GM19193 (cell line): Measurements from ENCODE around the gene MYH16.

Experiments used
- POLR2A ChIP-seq: IDR thresholded peaks from 4 replicates; pipeline ENCODE4 v1.6.1; 2011; ENCODE audit not compliant: insufficient read depth, insufficient read length; ENCODE audit errors: extremely low read depth

Gene MYH16

DNA sequence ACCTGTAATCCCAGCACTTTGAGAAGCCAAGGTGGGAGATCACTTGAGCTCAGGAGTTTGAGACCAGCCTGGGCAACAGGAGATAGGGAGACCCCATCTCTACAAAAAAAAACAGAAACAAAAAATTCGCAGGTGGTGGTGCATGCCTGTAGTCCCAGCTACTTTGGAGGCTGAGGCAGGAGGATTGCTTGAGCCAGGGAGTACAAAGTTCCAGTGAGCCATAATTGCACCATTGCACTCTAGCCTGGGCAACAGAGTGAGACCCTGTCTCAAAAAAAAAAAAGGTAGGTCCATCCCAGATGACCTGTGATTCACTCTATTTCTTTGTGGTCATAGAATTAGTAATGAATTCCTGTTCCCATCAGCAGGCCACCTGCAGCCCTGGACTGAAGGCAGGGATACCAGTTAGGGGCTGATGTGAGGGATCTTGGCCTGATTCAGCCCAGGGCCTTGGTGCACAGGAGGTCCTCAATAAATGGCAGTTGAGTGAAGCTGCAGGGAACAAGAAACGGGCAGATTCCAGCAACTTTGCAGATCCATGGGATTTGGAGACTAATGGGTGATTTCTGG is at the start of gene MYH16:
Gene MYH16, plus strand, starts transcription at position 364 of the 570 bp plus-strand sequence.
- TF ChIP-seq POLR2A: no peak

DNA sequence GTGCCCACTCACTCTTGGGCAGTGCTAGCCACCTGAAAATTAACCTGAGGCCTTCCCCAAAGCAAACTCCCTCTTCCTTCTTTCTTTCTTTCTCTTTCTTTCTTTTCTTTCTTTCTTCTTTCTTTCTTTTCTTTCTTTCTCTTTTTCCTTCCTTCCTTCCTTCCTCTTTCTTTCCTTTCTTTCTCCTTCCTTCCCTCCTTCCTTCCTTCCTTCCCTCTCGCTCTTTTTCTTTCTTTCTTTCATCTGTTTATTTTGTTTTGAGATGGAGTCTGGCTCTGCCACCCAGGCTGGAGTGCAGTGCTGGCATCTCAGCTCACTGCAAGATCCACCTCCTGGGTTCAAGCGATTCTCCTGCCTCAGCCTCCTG is 47.8 kb upstream of the MYH16 start:
- no peak for TF ChIP-seq POLR2A

DNA sequence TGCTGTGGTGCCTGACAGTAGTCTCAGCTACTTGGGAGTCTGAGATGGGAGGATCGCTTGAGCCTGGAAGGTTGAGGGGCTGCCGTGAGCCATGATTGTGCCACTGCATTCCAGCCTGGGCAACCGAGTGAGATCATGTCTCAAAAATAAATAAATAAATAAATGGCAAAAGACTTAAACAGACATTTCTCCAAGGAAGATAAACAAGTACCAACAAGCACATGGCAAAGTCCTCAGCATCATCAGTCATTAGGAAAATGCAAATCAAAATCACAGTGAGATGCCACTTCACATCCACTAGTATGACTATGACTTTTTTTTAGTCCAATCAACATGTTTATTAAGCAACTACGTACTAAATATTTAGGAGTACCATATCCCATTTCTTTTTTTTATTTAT is 43.4 kb upstream of the MYH16 start:
- TF ChIP-seq POLR2A: no peak

DNA sequence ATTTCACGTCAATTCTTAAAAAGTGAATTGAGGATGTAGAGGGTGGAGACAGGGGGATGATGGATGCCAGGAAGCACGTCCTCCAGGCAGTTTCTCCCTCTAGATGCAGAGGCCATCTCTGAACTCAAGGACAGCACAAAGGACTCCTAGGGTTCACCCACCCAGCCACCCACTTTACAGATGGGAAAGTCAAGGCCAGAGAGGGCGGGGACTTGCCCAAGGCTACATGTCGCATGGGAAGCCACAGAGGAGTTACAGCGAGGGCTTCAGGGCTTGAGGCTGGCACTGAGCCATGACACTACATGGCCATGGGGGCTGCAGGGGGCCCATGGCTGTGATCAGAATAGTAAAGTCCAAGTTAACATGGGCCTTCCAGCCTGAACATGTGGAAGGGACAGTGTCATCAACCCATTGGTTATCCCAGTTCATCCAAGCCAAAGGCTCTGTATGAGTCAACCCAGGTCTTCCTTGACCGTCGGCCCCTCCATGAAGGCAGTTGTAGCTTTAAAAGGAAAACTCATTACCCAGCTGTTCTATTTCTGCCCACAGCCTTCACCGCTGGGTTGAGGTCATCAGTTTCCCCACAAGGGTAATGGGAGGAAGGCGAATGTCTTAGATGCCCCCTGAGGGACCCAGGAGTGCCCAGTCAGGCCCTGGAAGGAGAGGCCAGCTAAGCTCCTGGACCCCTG is 40.4 kb upstream of the MYH16 start:
- no peak for TF ChIP-seq POLR2A

DNA sequence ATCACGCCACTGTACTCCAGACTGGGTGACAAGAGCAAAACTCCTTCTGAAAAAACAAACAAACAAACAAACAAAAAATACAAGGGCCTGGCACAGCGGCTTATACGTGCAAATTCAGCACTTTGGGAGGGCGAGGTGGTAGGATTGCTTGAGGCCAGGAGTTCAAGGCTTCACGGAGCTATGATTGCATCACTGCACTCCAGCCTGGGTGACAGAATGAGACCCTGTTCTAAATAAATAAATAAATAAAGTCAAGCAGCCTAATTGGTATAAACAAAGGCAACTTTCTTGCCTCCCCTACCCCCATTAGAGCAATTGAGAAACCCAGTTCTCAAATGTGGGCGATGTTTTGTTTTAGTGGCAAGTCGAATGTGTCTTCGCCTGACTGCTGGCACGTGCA is 38.5 kb upstream of the MYH16 start:
- no peak for TF ChIP-seq POLR2A

DNA sequence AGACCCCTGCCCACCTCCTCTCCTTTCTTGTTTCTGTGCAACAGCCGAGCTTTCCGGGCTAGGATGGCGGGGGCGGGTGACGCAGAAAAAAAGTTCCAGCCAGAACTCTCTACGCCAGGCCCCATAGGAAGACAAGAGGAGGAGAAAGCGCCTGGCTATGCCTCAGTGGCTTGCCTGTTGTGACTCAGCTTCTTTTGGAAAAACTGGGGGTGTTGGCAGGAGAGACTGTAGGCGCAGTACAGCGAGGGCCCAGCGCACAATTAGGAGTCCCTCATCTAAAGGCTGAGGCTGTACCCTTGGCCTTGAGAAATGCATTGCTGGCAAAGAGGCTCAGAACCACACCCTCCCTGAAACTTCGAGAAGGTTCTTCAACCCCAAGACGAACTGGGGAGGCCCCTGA is 36.7 kb upstream of the MYH16 start:
- no peak for TF ChIP-seq POLR2A

DNA sequence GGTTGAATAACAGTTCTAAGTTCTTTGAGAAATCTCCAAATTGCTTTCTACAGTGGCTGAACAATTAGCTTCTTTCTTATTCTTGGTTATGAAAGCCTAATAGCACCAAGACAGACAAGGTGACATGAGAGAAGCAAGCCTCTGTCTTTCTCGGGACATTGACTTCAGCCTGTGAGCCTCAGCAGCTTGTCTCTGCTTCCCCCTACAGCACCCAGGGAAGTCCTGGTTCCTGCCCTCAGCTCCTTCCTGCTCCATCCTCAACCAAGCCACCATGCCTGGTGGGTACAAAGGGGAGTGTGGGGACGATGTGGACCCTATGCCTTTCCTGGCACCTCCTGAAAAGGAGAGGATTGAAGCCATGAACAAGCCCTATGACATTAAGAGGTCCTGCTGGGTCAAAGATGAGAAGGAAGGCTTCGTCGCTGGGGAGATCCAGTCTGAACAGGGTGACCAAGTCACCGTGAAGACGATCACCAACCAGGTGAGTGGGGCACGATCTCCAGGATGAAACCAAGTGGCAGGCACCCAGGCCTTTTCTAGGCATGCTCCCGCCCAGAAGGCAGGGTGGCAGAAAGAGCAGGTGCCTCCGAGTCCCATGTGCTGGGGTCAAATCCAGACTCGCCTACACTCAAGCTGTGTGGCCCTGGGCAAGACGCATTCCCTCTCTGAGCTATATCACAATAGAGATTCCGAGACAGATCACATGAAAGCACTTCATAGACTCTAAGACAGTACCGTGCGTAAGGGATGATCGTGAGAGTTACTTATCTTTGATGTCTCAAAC is 33.9 kb upstream of the MYH16 start:
- TF ChIP-seq POLR2A: no peak

DNA sequence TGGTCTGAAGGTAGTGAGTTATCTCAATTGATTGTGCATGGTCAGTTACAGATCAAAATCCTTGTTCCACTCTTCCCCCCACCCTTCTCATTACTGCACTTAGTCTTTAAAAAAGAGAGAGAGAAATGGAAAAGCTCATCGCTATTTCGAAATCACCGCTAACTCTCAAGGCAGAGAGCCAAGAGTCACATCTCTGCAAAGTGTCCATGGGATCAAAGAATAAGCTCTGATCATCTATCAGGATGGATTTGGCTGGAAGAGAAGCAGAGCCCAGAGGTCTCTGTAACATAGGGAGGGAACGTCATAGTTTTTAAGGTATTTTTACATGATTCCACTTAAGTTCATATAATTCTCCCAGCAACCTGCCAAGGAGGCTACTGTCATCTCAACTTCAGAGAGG is 30.0 kb upstream of the MYH16 start:
- TF ChIP-seq POLR2A: no peak

DNA sequence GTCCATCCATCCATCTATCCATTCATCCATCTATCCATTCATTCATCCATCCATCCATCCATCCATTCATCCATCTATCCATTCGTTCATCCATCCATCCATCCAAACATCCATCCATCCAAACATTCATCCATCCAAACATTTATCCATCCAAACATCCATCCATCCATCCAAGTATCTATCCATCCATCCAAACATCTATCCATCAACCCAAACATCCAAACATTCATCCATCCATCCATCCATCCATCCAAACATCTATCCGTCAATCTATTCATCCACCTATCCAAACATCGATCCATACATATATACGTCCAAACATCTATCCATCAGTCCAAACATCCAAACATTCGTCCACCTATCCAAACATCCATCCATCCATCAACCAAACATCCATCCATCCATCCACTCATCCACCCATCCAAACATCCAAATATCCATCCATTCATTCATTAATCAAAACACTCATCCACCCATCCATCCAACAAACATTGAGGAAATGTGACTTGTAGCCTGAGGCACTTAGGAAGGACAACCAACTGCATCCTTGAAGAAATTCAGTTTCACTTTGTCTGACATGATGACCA is 28.8 kb upstream of the MYH16 start:
- no peak for TF ChIP-seq POLR2A

DNA sequence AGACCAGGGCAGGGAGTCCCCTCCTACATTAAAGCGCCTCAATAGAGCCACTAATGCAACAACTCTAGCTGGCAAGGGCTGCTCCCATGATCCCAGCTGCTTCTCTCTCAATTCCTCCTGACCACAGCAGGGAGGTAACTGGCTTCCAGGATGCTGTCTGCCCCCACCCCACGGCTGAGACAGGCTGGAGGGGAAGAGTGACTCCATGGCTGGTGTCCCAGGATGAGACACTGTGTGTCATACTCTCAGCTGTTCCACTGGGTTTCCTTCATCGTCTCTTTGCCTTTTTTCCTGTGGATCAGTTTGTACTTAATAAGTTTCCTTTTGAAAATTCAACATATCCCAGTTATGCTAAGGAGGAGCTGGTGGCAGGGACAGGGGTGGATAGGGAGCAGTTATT is 27.7 kb upstream of the MYH16 start:
- TF ChIP-seq POLR2A: no peak

DNA sequence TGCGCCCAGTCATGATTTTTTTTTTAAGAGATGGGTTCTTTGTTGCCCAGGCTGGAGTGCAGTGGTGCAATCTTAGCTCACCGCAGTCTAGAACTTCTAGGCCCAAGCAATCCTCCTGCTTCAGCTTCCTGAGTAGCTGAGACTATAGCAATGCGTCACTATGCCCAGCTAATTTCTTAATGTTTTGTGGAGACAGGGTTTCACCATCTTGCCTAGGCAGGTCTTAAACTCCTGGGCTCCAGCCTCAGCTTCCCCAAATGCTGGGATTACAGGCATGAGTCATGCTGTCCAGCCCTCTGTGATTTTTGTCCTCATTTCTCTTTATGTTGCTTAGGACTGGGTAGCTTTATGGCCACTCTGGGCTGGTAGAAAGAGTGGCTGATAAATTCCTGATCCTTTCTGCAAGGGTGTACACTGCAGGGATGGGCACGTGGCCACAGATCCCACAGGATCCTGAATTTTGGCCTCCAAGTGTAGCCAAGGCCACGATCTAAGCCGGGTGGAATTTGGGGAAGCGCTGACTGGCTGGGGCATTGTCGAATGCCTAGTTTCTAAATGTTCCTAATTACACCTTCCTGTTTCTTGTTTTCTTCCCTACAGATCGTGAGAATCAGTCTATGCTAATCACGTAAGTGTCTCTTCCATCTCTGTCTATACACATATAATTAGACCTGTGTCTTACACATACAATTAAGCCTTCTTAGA is 24.1 kb upstream of the MYH16 start:
- no peak for TF ChIP-seq POLR2A

DNA sequence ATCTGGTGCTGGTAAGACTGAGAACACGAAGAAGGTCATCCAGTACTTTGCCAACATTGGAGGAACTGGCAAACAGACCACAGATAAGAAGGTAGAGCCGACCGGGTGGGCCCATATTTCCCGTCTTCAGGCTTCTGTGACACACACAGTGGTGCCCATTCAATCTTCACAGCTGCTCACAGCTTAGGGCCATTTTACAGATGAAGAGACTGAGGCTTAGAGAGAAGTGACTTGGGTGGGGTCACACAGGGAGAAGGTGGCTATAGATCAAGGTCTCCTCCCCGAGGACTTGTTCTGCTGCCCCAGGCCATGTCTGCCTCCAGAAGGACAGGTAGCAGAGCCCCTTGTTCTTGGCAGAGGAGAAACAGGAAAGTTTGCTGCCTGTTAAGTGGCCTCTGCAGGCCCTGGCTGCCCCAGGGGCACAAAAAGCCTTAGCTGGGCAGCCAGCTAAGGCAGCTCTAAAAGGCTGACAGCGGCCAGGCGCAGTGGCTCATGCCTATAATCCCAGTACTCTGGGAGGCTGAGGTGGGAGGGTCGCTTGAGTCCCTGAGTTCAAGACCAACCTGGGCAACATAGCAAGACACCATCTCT is 22.6 kb upstream of the MYH16 start:
- no peak for TF ChIP-seq POLR2A

DNA sequence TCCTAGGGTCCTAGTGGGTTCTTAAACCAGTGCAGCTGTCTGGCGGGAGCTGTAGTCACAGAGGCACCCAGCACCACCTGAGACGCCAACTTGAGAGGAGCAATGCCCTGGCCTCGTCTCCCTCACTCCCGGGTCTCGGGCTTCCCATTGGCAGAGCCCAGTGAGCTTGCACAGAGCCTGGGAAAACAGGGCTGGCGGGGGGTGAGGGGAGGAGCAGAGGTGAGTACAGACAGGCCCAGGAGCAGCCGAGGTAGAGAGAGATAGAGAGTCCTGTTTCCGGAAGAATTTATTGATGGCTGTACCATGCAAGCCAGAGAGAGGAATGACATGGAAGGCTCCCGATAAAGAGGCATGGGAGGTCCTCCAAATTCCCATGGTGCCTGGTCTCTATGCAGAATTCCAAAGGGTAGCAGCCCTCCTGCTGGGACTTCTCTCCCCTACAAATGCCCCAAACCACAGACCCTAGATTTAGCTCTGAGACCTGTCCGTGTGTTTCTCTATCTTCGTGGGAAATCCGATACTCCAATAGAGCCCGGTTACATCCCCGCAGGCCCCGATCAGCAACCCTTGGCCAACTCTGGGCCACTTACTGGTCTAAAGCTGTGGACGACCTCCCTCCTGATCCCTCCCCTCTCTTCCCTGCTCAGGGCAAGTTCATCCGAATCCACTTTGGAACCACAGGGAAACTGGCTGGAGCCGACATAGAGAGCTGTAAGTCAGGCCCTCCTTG is 20.3 kb upstream of the MYH16 start:
- no peak for TF ChIP-seq POLR2A

DNA sequence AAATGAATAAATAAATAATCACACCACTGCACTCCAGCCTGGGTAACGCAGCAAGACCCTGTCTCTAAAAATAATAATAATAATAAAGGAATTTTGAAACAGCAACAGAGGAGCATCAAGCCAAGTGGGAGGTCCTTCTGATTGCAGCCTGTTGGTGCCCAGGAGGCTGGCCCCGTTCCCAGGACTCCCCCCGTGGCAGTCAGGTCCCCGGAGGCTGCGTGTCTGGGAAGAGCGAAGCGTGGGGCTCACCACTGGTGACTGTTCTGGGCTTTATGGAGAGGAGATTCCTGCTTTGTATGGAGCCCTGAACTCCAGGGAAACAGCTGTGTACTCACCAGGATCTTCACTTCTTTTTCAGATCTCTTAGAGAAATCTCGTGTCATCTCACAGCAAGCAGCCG is 19.3 kb upstream of the MYH16 start:
- TF ChIP-seq POLR2A: no peak
